Tibial nerve (tissue), 4 donors: ENCODE measurements around the gene CLPX. TPM values are rescaled to one million over a fixed set of nuclear protein-coding genes. Genes with fewer than 3 reads are reported as not detected.
"Not testable (repeated sequence)": the region's sequence is repeated elsewhere in the genome, so short reads cannot be mapped to it uniquely, and the experiment has no call there.

Experiments
- DNase-seq, 2 donors: peaks; one replicate each; pipeline ENCODE4 v3.0.0-alpha.2; 2019; ENCODE audit warnings: low spot score in 2 of 2
- H3K27ac ChIP-seq, 4 donors: fragments of 200-600 bp; sonication (generic) in 3 of 4; one replicate each; pipeline ENCODE4 v1.5.1; 2017 to 2019; ENCODE audit warnings: mild to moderate bottlenecking in 1 of 4
- H3K27me3 ChIP-seq, 2 donors: fragments of 200-600 bp; sonication (generic) in 1 of 2; one replicate each; pipeline versions ENCODE4 v1.5.1 to v1.6.0; 2017 to 2019
- H3K36me3 ChIP-seq, 3 donors: fragments of 200-600 bp; sonication (generic); one replicate each; pipeline ENCODE4 v1.5.1; 2018 to 2019
- H3K4me1 ChIP-seq, 4 donors: fragments of 200-600 bp; sonication (generic) in 3 of 4; one replicate each; pipeline ENCODE4 v1.5.1; 2017 to 2019
- H3K4me3 ChIP-seq, 4 donors: fragments of 200-600 bp; sonication (generic) in 3 of 4; one replicate each; pipeline ENCODE4 v1.5.1; 2017 to 2019; ENCODE audit warnings: mild to moderate bottlenecking in 1 of 4, moderate library complexity in 1 of 4
- H3K9me3 ChIP-seq, 4 donors: fragments of 200-600 bp; sonication (generic) in 3 of 4; one replicate each; pipeline ENCODE4 v1.5.1; 2017 to 2019
- CTCF ChIP-seq, 5 experiments: fragments of 200-600 bp in 3 of 5; fragments of 450-650 bp in 2 of 5; sonication (generic) in 3 of 5; IDR thresholded peaks; one replicate each; pipeline ENCODE4 v1.5.1; 2016 to 2019; ENCODE audit warnings: antibody characterized with exemption in 5 of 5, mild to moderate bottlenecking in 3 of 5, moderate library complexity in 2 of 5
- EP300 ChIP-seq, 2 donors: sonication (generic); formaldehyde crosslinking; IDR thresholded peaks; one replicate each; pipeline ENCODE4 v1.6.1; 2017; ENCODE audit warnings: antibody characterized with exemption in 2 of 2, mild to moderate bottlenecking in 1 of 2
- POLR2A ChIP-seq, 2 donors: fragments of 450-650 bp; IDR thresholded peaks; one replicate each; pipeline ENCODE4 v1.6.1; 2017; ENCODE audit warnings: antibody characterized with exemption in 2 of 2, mild to moderate bottlenecking in 2 of 2, moderate library complexity in 2 of 2
- WGBS, 2 donors: methylation state at CpG; one replicate each; pipeline ENCODE4 v1.1.5; 2018; 5-methylcytosine and 5-hydroxymethylcytosine counted together
- small RNA-seq: library from RNA; depleted of rRNA; stranded (forward); fragments of <200 nt; gene quantifications from one replicate; pipeline ENCODE3, GENCODE V24; 2016
- total RNA-seq, 4 donors: library from RNA; depleted of rRNA; stranded (reverse); fragments of >200 nt; gene quantifications; one replicate each; pipeline ENCODE4 v1.1.0, GENCODE V29; 2016

The CLPX gene
- total RNA-seq, 4 donors from 2014 or later, result 29.5 to 96.7 (median 69.7) TPM

GRCh38 chr15:65101891-65102708 lies 83.0 kb downstream of the CLPX start:
- Histone ChIP-seq H3K4me1 (peaks cover 0 to 10% (median 0%) of the 10 kb centered on the region in 4 donors), H3K9me3 (no peaks in the 10 kb centered on the region), H3K36me3 (peaks cover 0 to 79% (median 3%) of the 10 kb centered on the region in 3 donors), H3K27ac (no peak overlapping the region), H3K27me3 (no peaks in the 10 kb centered on the region), H3K4me3 (no peak overlapping the region)
- DNase-seq, result no peak
- TF ChIP-seq CTCF (IDR thresholded peaks at IDR 0.05) (peak in 1 of 5 experiments; percentile 3), EP300 (IDR thresholded peaks at IDR 0.05) (no peak)
- 62 to 66% methylated on average over 26 to 34 of the region's 75 CpGs for WGBS, 2 donors

DNA sequence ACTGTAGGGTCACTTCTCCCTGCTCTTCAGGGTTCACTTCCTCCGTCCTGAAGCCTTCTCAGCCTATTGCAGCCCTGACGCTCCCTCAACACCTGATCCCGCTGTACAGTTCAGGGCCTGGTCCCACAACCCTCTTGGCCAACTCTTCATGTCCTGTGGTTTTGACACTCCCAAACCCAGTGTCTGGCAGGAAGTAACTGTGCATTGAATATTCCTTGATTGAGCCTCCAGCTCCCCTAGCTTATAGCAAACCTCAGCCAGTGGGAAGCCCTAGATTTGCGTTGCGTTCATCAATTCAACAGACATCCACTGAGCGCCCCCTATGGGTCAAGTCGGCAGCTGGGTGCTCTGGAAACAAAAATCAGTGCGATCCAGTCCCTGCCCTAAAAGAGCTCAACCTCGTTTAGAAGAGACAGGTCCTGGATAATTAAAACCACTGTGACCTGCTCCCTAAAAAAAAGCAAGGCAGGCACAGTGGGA lies 83.7 kb downstream of the CLPX start:
- no peaks in the 10 kb centered on the region for H3K27me3 ChIP-seq
- peak; percentile 67 to 76 for DNase-seq
- peaks cover 0 to 10% (median 0%) of the 10 kb centered on the region in 4 donors for H3K4me1 ChIP-seq
- no peaks in the 10 kb centered on the region for H3K9me3 ChIP-seq
- peaks cover 0 to 85% (median 3%) of the 10 kb centered on the region in 3 donors for H3K36me3 ChIP-seq
- no peak overlapping the region for H3K27ac ChIP-seq
- WGBS, 2 donors, result 27 to 38% methylated on average over 9 of the region's 9 CpGs
- H3K4me3 ChIP-seq, result no peak overlapping the region
- no peak for TF ChIP-seq POLR2A (IDR thresholded peaks at IDR 0.05)
- peak; percentile 56 to 81 (median 74) for TF ChIP-seq CTCF (IDR thresholded peaks at IDR 0.05)

DNA sequence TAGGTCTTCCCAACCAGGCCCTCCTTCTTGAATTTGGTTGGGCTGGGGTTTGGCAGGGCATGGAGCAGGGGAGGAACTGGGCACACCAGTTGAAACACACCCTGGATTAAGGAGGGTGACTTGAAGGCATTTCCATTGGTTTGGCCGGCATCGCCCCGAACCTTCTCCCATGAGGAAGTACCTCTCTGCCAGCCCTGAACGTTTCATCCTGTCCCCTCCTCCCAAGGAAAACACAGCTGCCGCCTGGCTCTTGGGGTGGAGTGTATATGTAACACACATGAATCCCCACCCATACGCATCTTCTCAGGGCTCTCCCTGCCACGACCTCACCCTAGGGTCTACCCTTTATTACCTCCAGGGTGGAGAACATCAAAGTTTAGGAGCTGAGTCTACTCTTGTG lies 84.7 kb downstream of the CLPX start:
- H3K4me3 ChIP-seq, result no peak overlapping the region
- no peak overlapping the region for H3K27ac ChIP-seq
- peaks cover 0 to 14% (median 0%) of the 10 kb centered on the region in 4 donors for H3K4me1 ChIP-seq
- no peaks in the 10 kb centered on the region for H3K9me3 ChIP-seq
- H3K36me3 ChIP-seq, result peaks cover 0 to 87% (median 3%) of the 10 kb centered on the region in 3 donors
- no peaks in the 10 kb centered on the region for H3K27me3 ChIP-seq
- TF ChIP-seq CTCF (IDR thresholded peaks at IDR 0.05), result no peak
- no peak for TF ChIP-seq POLR2A (IDR thresholded peaks at IDR 0.05)
- no peak for TF ChIP-seq EP300 (IDR thresholded peaks at IDR 0.05)
- DNase-seq, result no peak
- WGBS, 2 donors, result 79% methylated on average over 7 of the region's 7 CpGs

GRCh38 chr15:65099801-65100200 lies 85.3 kb downstream of the CLPX start:
- peaks cover 0 to 81% (median 0%) of the 10 kb centered on the region in 3 donors for H3K36me3 ChIP-seq
- H3K27me3 ChIP-seq, DNase-seq, H3K4me3 ChIP-seq, H3K9me3 ChIP-seq, H3K27ac ChIP-seq: not testable (repeated sequence)
- 92 to 94% methylated on average over 10 of the region's 10 CpGs for WGBS, 2 donors
- H3K4me1 ChIP-seq, result peaks cover 0 to 21% (median 0%) of the 10 kb centered on the region in 4 donors

GRCh38 chr15:65099336-65099735 lies 85.8 kb downstream of the CLPX start:
- no peak for DNase-seq
- TF ChIP-seq EP300 (IDR thresholded peaks at IDR 0.05) (no peak), POLR2A (IDR thresholded peaks at IDR 0.05) (no peak), CTCF (IDR thresholded peaks at IDR 0.05) (no peak)
- no peaks in the 10 kb centered on the region for H3K9me3 ChIP-seq

More at GRCh38 chr15:65099336-65099735, 85.8 kb downstream of the CLPX start:
- Histone ChIP-seq H3K27ac (no peak overlapping the region), H3K27me3 (no peaks in the 10 kb centered on the region), H3K4me1 (peaks cover 0 to 25% (median 0%) of the 10 kb centered on the region in 4 donors), H3K4me3 (no peak overlapping the region), H3K36me3 (peaks cover 0 to 77% (median 0%) of the 10 kb centered on the region in 3 donors)
- WGBS, 2 donors, result 94 to 96% methylated on average over 4 to 5 of the region's 5 CpGs

Small RNAs within 50 kb of the gene (small RNA-seq; reads per million reads assigned to genes)
- gene AC013553.1, result not detected
- not detected for gene AC068213.1
- gene RNU6-686P, result not detected

Other genes with a start within 250 kb of the CLPX start
- gene SPG21, start 195.4 kb downstream of the CLPX start, total RNA-seq, result 10 to 100 TPM; 80.4 to 90.6 (median 86.3) TPM
- gene MTFMT, start 155.7 kb downstream of the CLPX start, total RNA-seq, result 10 to 100 TPM; 36.8 to 45.7 (median 41.2) TPM
- gene SLC51B, start 140.0 kb downstream of the CLPX start, total RNA-seq, result 1 to 10 TPM in 1 of 4 donors, not detected in 3; 2.7 TPM
- 10 to 100 TPM; 41.4 to 83.5 (median 78.7) TPM for gene RASL12, start 117.4 kb downstream of the CLPX start, total RNA-seq
- gene KBTBD13, start 108.6 kb downstream of the CLPX start, total RNA-seq, result not detected
- gene UBAP1L, start 70.1 kb downstream of the CLPX start, total RNA-seq, result 10 to 100 TPM in 3 of 4 donors, 1 to 10 TPM in 1; 8.4 to 16.7 (median 14.0) TPM
- gene PDCD7, start 51.5 kb downstream of the CLPX start, total RNA-seq, result 10 to 100 TPM; 27.9 to 57.5 (median 37.8) TPM
- 100 to 1,000 TPM in 1 of 4 donors, 10 to 100 TPM in 2, 1 to 10 TPM in 1; 7.8 to 209 (median 55.5) TPM for gene CILP, start 26.1 kb upstream of the CLPX start, total RNA-seq
- 10 to 100 TPM in 3 of 4 donors, 1 to 10 TPM in 1; 5.9 to 15.5 (median 12.1) TPM for gene PARP16, start 101.5 kb upstream of the CLPX start, total RNA-seq
- gene RNU5A-1, start 110.7 kb upstream of the CLPX start, total RNA-seq, result not detected
- not detected for gene RNU5B-1, start 119.3 kb upstream of the CLPX start, total RNA-seq
- not detected for gene IGDCC3, start 192.7 kb upstream of the CLPX start, total RNA-seq
- gene IGDCC4, start 237.6 kb upstream of the CLPX start, total RNA-seq, result 1 to 10 TPM in 2 of 4 donors, under 1 TPM in 2; 0.59 to 2.0 (median 1.1) TPM